Colonic mucosa (tissue), 4 donors: ENCODE results near the gene FBXL13. TPM values are rescaled to one million over a fixed set of nuclear protein-coding genes. Genes with fewer than 3 reads are reported as not detected.

Experiments used
- DNase-seq: peaks from one replicate; pipeline ENCODE4 v3.0.0-alpha.2; 2020
- H3K27ac ChIP-seq: fragments of 200-600 bp; one replicate; pipeline ENCODE4 v1.8.0; 2021
- H3K27me3 ChIP-seq: fragments of 200-600 bp; one replicate; pipeline ENCODE4 v1.8.0; 2021
- H3K36me3 ChIP-seq: fragments of 200-600 bp; one replicate; pipeline ENCODE4 v1.8.0; 2021
- H3K4me1 ChIP-seq: fragments of 200-600 bp; one replicate; pipeline ENCODE4 v1.8.0; 2021; ENCODE audit warnings: mild to moderate bottlenecking
- H3K4me3 ChIP-seq: fragments of 200-600 bp; one replicate; pipeline ENCODE4 v1.8.0; 2021
- H3K9ac ChIP-seq, 2 donors: one replicate each; pipeline ENCODE4 v1.7.0; 2013; ENCODE audit warnings: control low read depth in 2 of 2, low read depth in 2 of 2, low read length in 2 of 2
- H3K9me3 ChIP-seq: fragments of 200-600 bp; one replicate; pipeline ENCODE4 v1.8.0; 2021
- intact Hi-C: fragments of 100-400 bp; cut with DNase I; formaldehyde crosslinking; loops from one replicate; pipeline ENCODE4 v1.14.1; 2022
- total RNA-seq, 2 donors: library from RNA; stranded (reverse); fragmentation: NEBNext Ultra II Directional in 1 of 2; extraction: Animal tissue kit (Norgen Biotek cat#: 25700) in 1 of 2; gene quantifications; one replicate each; pipeline ENCODE4 v1.2.1, GENCODE V29; 2021
- TF ChIP-seq, protein P1 (sequence below): fragments of 200-600 bp; IDR thresholded peaks from one replicate; pipeline ENCODE4 v1.8.0; 2022; ENCODE audit warnings: antibody characterized with exemption, mild to moderate bottlenecking
- donor health status: healthy.
- donor health status: DM: no; HTN: no; CAD: no.
- donor health status: DM: no; HTN: no; CAD: no.

Gene FBXL13
- total RNA-seq, 2 donors from 2014 or later = 0.17 to 0.64 TPM

DNA sequence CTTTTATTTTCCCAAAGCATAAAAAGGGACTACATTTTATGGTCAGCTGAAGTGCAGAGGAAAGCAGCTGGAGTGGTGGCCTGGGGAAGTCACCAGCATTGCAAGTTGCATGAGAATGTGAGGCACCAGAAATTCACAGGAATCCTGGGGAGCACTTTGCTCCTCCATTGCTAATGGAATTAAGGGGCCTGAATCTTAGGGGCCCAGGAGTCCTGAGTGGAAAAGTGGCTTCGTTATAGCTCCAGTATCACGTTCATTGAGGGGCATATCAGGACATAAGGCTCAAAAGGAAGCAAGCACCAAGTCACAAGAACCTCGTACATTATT lies 214.8 kb downstream of the FBXL13 start:
- no peak for DNase-seq
- no peaks in the 10 kb centered on the region for H3K4me1 ChIP-seq
- intact Hi-C loops = no loop called here
- H3K9me3 ChIP-seq = no peaks in the 10 kb centered on the region
- H3K4me3 ChIP-seq = no peak overlapping the region
- TF ChIP-seq, protein P1, sequence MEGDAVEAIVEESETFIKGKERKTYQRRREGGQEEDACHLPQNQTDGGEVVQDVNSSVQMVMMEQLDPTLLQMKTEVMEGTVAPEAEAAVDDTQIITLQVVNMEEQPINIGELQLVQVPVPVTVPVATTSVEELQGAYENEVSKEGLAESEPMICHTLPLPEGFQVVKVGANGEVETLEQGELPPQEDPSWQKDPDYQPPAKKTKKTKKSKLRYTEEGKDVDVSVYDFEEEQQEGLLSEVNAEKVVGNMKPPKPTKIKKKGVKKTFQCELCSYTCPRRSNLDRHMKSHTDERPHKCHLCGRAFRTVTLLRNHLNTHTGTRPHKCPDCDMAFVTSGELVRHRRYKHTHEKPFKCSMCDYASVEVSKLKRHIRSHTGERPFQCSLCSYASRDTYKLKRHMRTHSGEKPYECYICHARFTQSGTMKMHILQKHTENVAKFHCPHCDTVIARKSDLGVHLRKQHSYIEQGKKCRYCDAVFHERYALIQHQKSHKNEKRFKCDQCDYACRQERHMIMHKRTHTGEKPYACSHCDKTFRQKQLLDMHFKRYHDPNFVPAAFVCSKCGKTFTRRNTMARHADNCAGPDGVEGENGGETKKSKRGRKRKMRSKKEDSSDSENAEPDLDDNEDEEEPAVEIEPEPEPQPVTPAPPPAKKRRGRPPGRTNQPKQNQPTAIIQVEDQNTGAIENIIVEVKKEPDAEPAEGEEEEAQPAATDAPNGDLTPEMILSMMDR = no peak
- H3K9ac ChIP-seq = no peak overlapping the region
- H3K27me3 ChIP-seq = no peaks in the 10 kb centered on the region
- no peak overlapping the region for H3K27ac ChIP-seq
- H3K36me3 ChIP-seq = no peaks in the 10 kb centered on the region

GRCh38 chr7:102859084-102859798 lies 215.4 kb downstream of the FBXL13 start:
- TF ChIP-seq, protein P1 = no peak
- no peak for DNase-seq
- Histone ChIP-seq H3K9ac (no peak overlapping the region), H3K27ac (no peak overlapping the region), H3K4me3 (no peak overlapping the region), H3K4me1 (no peaks in the 10 kb centered on the region), H3K36me3 (no peaks in the 10 kb centered on the region), H3K27me3 (no peaks in the 10 kb centered on the region), H3K9me3 (no peaks in the 10 kb centered on the region)
- intact Hi-C loops = no loop called here

DNA sequence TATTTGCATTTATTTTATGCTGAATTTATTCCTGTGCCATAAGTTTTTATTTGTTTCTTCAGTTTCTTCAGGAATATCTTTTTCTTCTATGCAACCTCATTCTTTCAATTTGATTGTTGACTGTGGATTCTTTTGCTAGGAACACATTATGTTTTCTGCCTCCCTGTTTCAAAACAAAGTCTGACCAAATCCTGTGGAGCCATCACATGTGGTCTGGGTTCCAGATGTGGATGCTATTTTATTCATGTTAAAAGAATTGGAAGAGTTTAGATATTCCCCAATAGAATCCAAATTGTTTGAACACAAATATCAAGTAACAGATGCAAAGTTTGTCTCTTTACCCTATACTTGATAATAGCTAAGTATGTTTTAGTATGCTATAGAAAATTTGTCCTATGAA lies 218.6 kb downstream of the FBXL13 start:
- Histone ChIP-seq H3K27ac (no peak overlapping the region), H3K27me3 (no peaks in the 10 kb centered on the region), H3K36me3 (no peaks in the 10 kb centered on the region), H3K9ac (no peak overlapping the region), H3K4me1 (no peaks in the 10 kb centered on the region), H3K4me3 (no peak overlapping the region), H3K9me3 (no peaks in the 10 kb centered on the region)
- no peak for DNase-seq
- intact Hi-C loops = no loop called here
- TF ChIP-seq, protein P1 = no peak

DNA sequence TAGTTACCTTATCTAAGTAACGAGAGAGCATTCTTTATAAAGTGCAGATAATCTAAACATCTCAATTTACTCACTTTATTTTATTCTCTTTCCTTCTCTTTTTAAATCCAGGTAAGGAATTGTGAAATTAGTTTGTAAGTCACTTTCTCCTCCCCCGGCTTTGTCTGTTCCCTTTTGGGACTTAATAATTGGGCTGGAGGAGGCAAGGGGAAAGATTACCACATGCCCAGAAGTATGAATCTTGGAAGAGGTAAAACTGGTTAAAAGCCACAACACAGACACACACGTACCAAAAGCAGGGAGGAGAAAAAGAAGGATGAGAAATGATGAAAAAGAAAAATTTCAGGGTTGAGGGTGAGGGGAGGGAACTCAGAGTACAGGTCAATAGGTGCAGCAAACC lies 225.1 kb downstream of the FBXL13 start:
- DNase-seq = no peak
- no peaks in the 10 kb centered on the region for H3K27me3 ChIP-seq

DNA sequence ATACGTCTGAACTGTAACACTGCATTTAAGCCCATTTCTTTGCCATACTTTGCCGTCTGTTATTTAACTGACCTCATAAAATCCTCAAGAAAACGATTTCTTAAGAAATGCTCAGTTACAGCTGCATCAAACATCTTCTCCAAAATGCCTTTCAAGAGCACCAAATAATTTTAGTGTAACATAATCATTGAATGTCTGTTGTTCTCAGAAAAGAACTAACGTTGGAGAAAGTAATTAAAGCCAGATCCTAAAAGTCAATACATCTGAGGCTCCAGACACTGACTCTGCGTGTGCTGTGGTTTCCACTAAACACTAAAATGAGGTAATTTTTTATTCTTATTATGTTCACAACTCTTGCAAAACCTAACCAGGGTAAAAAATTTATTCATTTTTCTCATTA lies 225.5 kb downstream of the FBXL13 start:
- intact Hi-C loops = no loop called here
- Histone ChIP-seq H3K27ac (no peak overlapping the region), H3K36me3 (no peaks in the 10 kb centered on the region), H3K9ac (no peak overlapping the region), H3K4me3 (no peak overlapping the region), H3K9me3 (no peaks in the 10 kb centered on the region), H3K4me1 (no peaks in the 10 kb centered on the region), H3K27me3 (no peaks in the 10 kb centered on the region)
- TF ChIP-seq, protein P1 = no peak
- DNase-seq = no peak

More for the DNA sequence above, 225.1 kb downstream of the FBXL13 start:
- intact Hi-C loops = no loop called here
- H3K4me1 ChIP-seq = no peaks in the 10 kb centered on the region
- no peak overlapping the region for H3K9ac ChIP-seq
- TF ChIP-seq, protein P1 = no peak
- H3K9me3 ChIP-seq = no peaks in the 10 kb centered on the region
- no peaks in the 10 kb centered on the region for H3K36me3 ChIP-seq
- H3K4me3 ChIP-seq = no peak overlapping the region
- no peak overlapping the region for H3K27ac ChIP-seq
